Measurements from ENCODE around the gene EVI5.

- TF ChIP-seq NFRKB (IDR thresholded peaks at IDR 0.05) (no peak), LEF1 (IDR thresholded peaks at IDR 0.05; ENCODE audit: borderline replicate concordance) (no peak), FOXK2 (IDR thresholded peaks at IDR 0.05) (no peak), HDGF (IDR thresholded peaks at IDR 0.05; ENCODE audit: borderline replicate concordance) (no peak), SUZ12 (IDR thresholded peaks at IDR 0.05) (no peak), CTBP1 (IDR thresholded peaks at IDR 0.05; ENCODE audit: borderline replicate concordance) (no peak), ARNT (IDR thresholded peaks at IDR 0.05) (no peak), SP1 (IDR thresholded peaks at IDR 0.05) (no peak), FOXM1 (IDR thresholded peaks at IDR 0.05; ENCODE audit: borderline replicate concordance) (no peak), PKNOX1 (IDR thresholded peaks at IDR 0.05) (no peak), ELF4 (IDR thresholded peaks at IDR 0.05) (no peak), TARDBP (IDR thresholded peaks at IDR 0.05) (no peak), FOXA1 (IDR thresholded peaks at IDR 0.05) (no peak)
These were observed 289.4 kb downstream of the EVI5 start for GRCh38 chr1:92495392-92496063.

Measured in HEK293T (cell line).